Smooth muscle cell (in vitro differentiated cells): Measurements from ENCODE around the gene PAAF1. TPM values are rescaled to one million over a fixed set of nuclear protein-coding genes. Genes with fewer than 3 reads are reported as not detected.
A peak's percentile ranks its signal among the peaks of the same experiment; 100 is the strongest.

Experiments
- DNase-seq: peaks from one replicate; lab custom pipeline; 2025; ENCODE audit not compliant: unreplicated experiment; lab: John Stamatoyannopoulos, UW
- H2AFZ ChIP-seq: fragments of 200-600 bp; sonication (generic); 2 replicates; pipeline ENCODE4 v1.6.0; 2016; ENCODE audit warnings: antibody characterized with exemption, low read depth, mild to moderate bottlenecking
- H3F3A ChIP-seq: fragments of 200-600 bp; sonication (generic); 2 replicates; pipeline ENCODE4 v1.6.0; 2017; ENCODE audit warnings: antibody characterized with exemption, low read depth
- H3K27ac ChIP-seq: fragments of 200-600 bp; sonication (generic); 2 replicates; pipeline ENCODE4 v1.5.1; 2016; ENCODE audit warnings: low read depth, mild to moderate bottlenecking
- H3K27me3 ChIP-seq: fragments of 200-600 bp; sonication (generic); 2 replicates; pipeline ENCODE4 v1.6.1; 2016; ENCODE audit warnings: low read depth, mild to moderate bottlenecking
- H3K36me3 ChIP-seq: fragments of 200-600 bp; sonication (generic); 2 replicates; pipeline ENCODE4 v1.5.1; 2016; ENCODE audit warnings: low read depth
- H3K4me1 ChIP-seq: fragments of 200-600 bp; sonication (generic); 2 replicates; pipeline ENCODE4 v1.5.1; 2016; ENCODE audit warnings: low read depth
- H3K4me2 ChIP-seq: fragments of 200-600 bp; sonication (generic); 2 replicates; pipeline ENCODE4 v1.6.0; 2016; ENCODE audit warnings: mild to moderate bottlenecking
- H3K4me3 ChIP-seq: fragments of 200-600 bp; sonication (generic); 2 replicates; pipeline ENCODE4 v1.5.1; 2016; ENCODE audit warnings: mild to moderate bottlenecking
- H3K79me2 ChIP-seq: fragments of 200-600 bp; sonication (generic); 2 replicates; pipeline ENCODE4 v1.6.0; 2016; ENCODE audit warnings: low read depth, mild to moderate bottlenecking
- H3K9ac ChIP-seq: fragments of 200-600 bp; sonication (generic); 2 replicates; pipeline ENCODE4 v1.6.0; 2016; ENCODE audit warnings: low read depth
- H3K9me3 ChIP-seq: fragments of 200-600 bp; sonication (generic); replicated peaks from 2 replicates; pipeline ENCODE4 v1.5.1; 2016; ENCODE audit warnings: low read depth
- H4K20me1 ChIP-seq: fragments of 200-600 bp; sonication (generic); 2 replicates; pipeline ENCODE4 v1.6.0; 2016; ENCODE audit warnings: low read depth
- CTCF ChIP-seq: fragments of 200-600 bp; sonication (generic); IDR thresholded peaks from 2 replicates; pipeline ENCODE4 v1.5.1; 2017; ENCODE audit warnings: borderline replicate concordance, mild to moderate bottlenecking, antibody characterized with exemption; ENCODE audit not compliant: insufficient read depth, poor library complexity, severe bottlenecking
- WGBS: methylation state at CpG from one replicate; pipeline ENCODE4 v1.1.7; 2016; ENCODE audit warnings: low lambda C conversion rate; 5-methylcytosine and 5-hydroxymethylcytosine counted together
- polyA plus RNA-seq: library from polyadenylated mRNA; unstranded; fragments of >200 nt; fragmentation: Nextera tagmentation; extraction: Ambion mirVana; gene quantifications from 2 replicates; pipeline ENCODE4 v1.2.1, GENCODE V29; 2016
- total RNA-seq: library from RNA; depleted of rRNA; stranded (reverse); fragments of >200 nt; gene quantifications from 2 replicates; pipeline ENCODE4 v1.2.3, GENCODE V29; 2014

PAAF1 gene
- total and polyA plus RNA-seq, 2 experiments from 2014 or later = 10.8 to 34.9 TPM

- no peak overlapping the region for H3K9ac ChIP-seq
- no peaks in the 10 kb centered on the region for H3K36me3 ChIP-seq
- peaks cover 4% of the 10 kb centered on the region for H3F3A ChIP-seq
- H3K4me2 ChIP-seq = no peak overlapping the region
- H4K20me1 ChIP-seq = no peaks in the 10 kb centered on the region
- H3K79me2 ChIP-seq = no peaks in the 10 kb centered on the region
- no peaks in the 10 kb centered on the region for H3K9me3 ChIP-seq
- no peak for TF ChIP-seq CTCF
- 95% methylated on average over 4 of the region's 4 CpGs for WGBS
- H3K27ac ChIP-seq = no peak overlapping the region
- no peak for DNase-seq
- H2AFZ ChIP-seq = no peak overlapping the region
- no peaks in the 10 kb centered on the region for H3K4me1 ChIP-seq
- H3K4me3 ChIP-seq = no peak overlapping the region
- no peaks in the 10 kb centered on the region for H3K27me3 ChIP-seq
Observed at GRCh38 chr11:73862986-73863385, 13.8 kb upstream of the PAAF1 start.

GRCh38 chr11:73866095-73866579 lies 10.7 kb upstream of the PAAF1 start:
- no peaks in the 10 kb centered on the region for H3K36me3 ChIP-seq
- no peak for DNase-seq
- H3K9me3 ChIP-seq = no peaks in the 10 kb centered on the region
- H3F3A ChIP-seq = peaks cover 4% of the 10 kb centered on the region
- peaks cover 5% of the 10 kb centered on the region for H3K4me1 ChIP-seq
- H4K20me1 ChIP-seq = no peaks in the 10 kb centered on the region
- peak overlapping the region; percentile 81 for H3K27ac ChIP-seq
- peak overlapping the region; percentile 15 for H3K4me2 ChIP-seq
- H3K27me3 ChIP-seq = no peaks in the 10 kb centered on the region
- H2AFZ ChIP-seq = no peak overlapping the region
- no peak for TF ChIP-seq CTCF
- no peak overlapping the region for H3K9ac ChIP-seq
- no peaks in the 10 kb centered on the region for H3K79me2 ChIP-seq
- H3K4me3 ChIP-seq = no peak overlapping the region
- 100% methylated on average over 5 of the region's 5 CpGs for WGBS

GRCh38 chr11:73866586-73866996 lies 10.2 kb upstream of the PAAF1 start:
- DNase-seq = no peak
- TF ChIP-seq CTCF = no peak
- no peak overlapping the region for H3K4me3 ChIP-seq
- no peaks in the 10 kb centered on the region for H3K9me3 ChIP-seq
- H3K4me1 ChIP-seq = peaks cover 5% of the 10 kb centered on the region
- no peak overlapping the region for H2AFZ ChIP-seq
- H3K4me2 ChIP-seq = peak overlapping the region; percentile 15
- H3K27ac ChIP-seq = peak overlapping the region; percentile 81
- H4K20me1 ChIP-seq = no peaks in the 10 kb centered on the region
- peaks cover 4% of the 10 kb centered on the region for H3F3A ChIP-seq
- H3K27me3 ChIP-seq = no peaks in the 10 kb centered on the region
- H3K79me2 ChIP-seq = no peaks in the 10 kb centered on the region
- 4% methylated on average over 2 of the region's 2 CpGs for WGBS
- no peaks in the 10 kb centered on the region for H3K36me3 ChIP-seq
- H3K9ac ChIP-seq = peak overlapping the region; percentile 41

- H3K4me2 ChIP-seq = no peak overlapping the region
- H3K79me2 ChIP-seq = peaks cover 3% of the 10 kb centered on the region
- no peak for TF ChIP-seq CTCF
- 48% methylated on average over 1 of the region's 1 CpG for WGBS
- no peak overlapping the region for H3K27ac ChIP-seq
- no peak overlapping the region for H3K4me3 ChIP-seq
- no peaks in the 10 kb centered on the region for H3K27me3 ChIP-seq
- no peak for DNase-seq
- H2AFZ ChIP-seq = no peak overlapping the region
- H3K36me3 ChIP-seq = peaks cover 6% of the 10 kb centered on the region
- peaks cover 4% of the 10 kb centered on the region for H3F3A ChIP-seq
- no peak overlapping the region for H3K9ac ChIP-seq
- peaks cover 5% of the 10 kb centered on the region for H3K4me1 ChIP-seq
- H3K9me3 ChIP-seq = no peaks in the 10 kb centered on the region
- no peaks in the 10 kb centered on the region for H4K20me1 ChIP-seq
Observed at GRCh38 chr11:73869332-73869949, 7.4 kb upstream of the PAAF1 start.
